A549 (cell line): ENCODE data around the gene SLCO3A1. TPM values are rescaled to one million over a fixed set of nuclear protein-coding genes. Genes with fewer than 3 reads are reported as not detected.

Source experiments
- ATAC-seq, 2 experiments: fragments of 200-7000 bp in 1 of 2; fragments of >200 bp in 1 of 2; cut with Nextera tagmentation in 1 of 2; cut with Tn5 transposase in 1 of 2; 3 replicates each; pipeline versions ENCODE4 v1.8.0 to v1.9.1; 2018 to 2020; ENCODE audit warnings: mild to moderate bottlenecking in 1 of 2, moderate library complexity in 1 of 2
- CTCF ChIA-PET: fragments of 300-600 bp; sonication (Branson Sonifier 250); formaldehyde crosslinking; extraction: SDS; loops from one replicate; lab custom pipeline; 2021; ENCODE audit warnings: antibody characterized with exemption, inconsistent platforms; lab: Yijun Ruan, JAX
- POLR2A ChIA-PET: fragments of 350-600 bp; formaldehyde crosslinking; extraction: SDS; loops from one replicate; lab custom pipeline; 2021; ENCODE audit warnings: antibody characterized with exemption, inconsistent platforms; lab: Yijun Ruan, JAX
- DNase-seq, 2 experiments: peaks; one replicate each; pipeline versions ENCODE4 v3.0.0 to v3.0.0-alpha.2; 2011 to 2016; ENCODE audit warnings: low read depth in 1 of 2, low spot score in 1 of 2
- FAIRE-seq: peaks from 2 replicates; lab custom pipeline; 2011; peaks lifted over from hg19 to GRCh38; lab: Jason Lieb, UNC
- H3K27ac ChIP-seq, 2 experiments: fragments of >200 bp; sonication (Bioruptor Twin); formaldehyde crosslinking; 3 replicates each; pipeline ENCODE4 v1.5.1; 2016 to 2017
- H3K4me1 ChIP-seq: fragments of >200 bp; sonication (Bioruptor Twin); formaldehyde crosslinking; 3 replicates; pipeline ENCODE4 v1.6.1; 2016
- H3K4me2 ChIP-seq: fragments of >200 bp; sonication (Bioruptor Twin); formaldehyde crosslinking; 3 replicates; pipeline ENCODE4 v1.6.1; 2016
- H3K4me3 ChIP-seq: fragments of >200 bp; sonication (Bioruptor Twin); formaldehyde crosslinking; 3 replicates; pipeline ENCODE4 v1.5.1; 2016
- H3K9me3 ChIP-seq: fragments of >200 bp; sonication (Bioruptor Twin); formaldehyde crosslinking; 3 replicates; pipeline ENCODE4 v1.6.1; 2016
- BCL3 ChIP-seq: fragments of >200 bp; sonication (Bioruptor Twin); formaldehyde crosslinking; IDR thresholded peaks from 3 replicates; pipeline ENCODE4 v1.6.1; 2016
- CBX8 ChIP-seq: fragments of 200-600 bp; sonication (generic); IDR thresholded peaks from 2 replicates; pipeline ENCODE4 v1.6.1; 2016
- CEBPB ChIP-seq, 2 experiments: fragments of >200 bp in 1 of 2; sonication (Bioruptor Twin) in 1 of 2; formaldehyde crosslinking in 1 of 2; IDR thresholded peaks; 2 replicates each; pipeline ENCODE4 v1.6.1; 2012 to 2016
- EP300 ChIP-seq, 2 experiments: fragments of >200 bp; sonication (Bioruptor Twin); formaldehyde crosslinking; IDR thresholded peaks; 2 replicates in 1 of 2; 3 replicates in 1 of 2; pipeline ENCODE4 v1.6.1; 2016 to 2017
- FOSB ChIP-seq: fragments of 250-450 bp; sonication (Bioruptor Pico); IDR thresholded peaks from 2 replicates; pipeline ENCODE4 v1.5.0; 2020; ENCODE audit warnings: mild to moderate bottlenecking, moderate library complexity
- HES2 ChIP-seq: fragments of >200 bp; sonication (Bioruptor Twin); formaldehyde crosslinking; IDR thresholded peaks from 2 replicates; pipeline ENCODE4 v1.6.1; 2016
- HMGXB4 ChIP-seq: fragments of 250-450 bp; sonication (Bioruptor Pico); IDR thresholded peaks from 2 replicates; pipeline ENCODE4 v1.5.0; 2021; ENCODE audit warnings: mild to moderate bottlenecking, moderate library complexity, borderline replicate concordance
- NR3C1 ChIP-seq: fragments of >200 bp; sonication (Bioruptor Twin); formaldehyde crosslinking; IDR thresholded peaks from 3 replicates; pipeline ENCODE4 v1.6.1; 2017
- POLR2AphosphoS2 ChIP-seq: conservative IDR thresholded peaks from 2 replicates; pipeline ENCODE4 v1.6.1; 2012; ENCODE audit warnings: low read length, improper control_type of control experiment, inconsistent platforms
- RAD21 ChIP-seq, 2 experiments: fragments of >200 bp in 1 of 2; sonication (Bioruptor Twin) in 1 of 2; formaldehyde crosslinking in 1 of 2; IDR thresholded peaks in 1 of 2; conservative IDR thresholded peaks in 1 of 2; 2 replicates in 1 of 2; 3 replicates in 1 of 2; pipeline ENCODE4 v1.6.1; 2012 to 2018; ENCODE audit warnings: inconsistent platforms in 1 of 2
- RNF2 ChIP-seq: fragments of 200-600 bp; sonication (generic); IDR thresholded peaks from 2 replicates; pipeline ENCODE4 v1.6.1; 2016; ENCODE audit warnings: low read depth, mild to moderate bottlenecking, antibody characterized with exemption, moderate library complexity, borderline replicate concordance
- TFCP2L1 ChIP-seq: fragments of 250-450 bp; sonication (Bioruptor Pico); IDR thresholded peaks from 2 replicates; pipeline ENCODE4 v1.5.0; 2021; ENCODE audit warnings: mild to moderate bottlenecking
- ZC3H11A ChIP-seq: fragments of 450-650 bp; IDR thresholded peaks from 2 replicates; pipeline ENCODE4 v1.6.1; 2014; ENCODE audit warnings: antibody characterized with exemption, mild to moderate bottlenecking
- ZFP36 ChIP-seq: fragments of 450-650 bp; IDR thresholded peaks from 2 replicates; pipeline ENCODE4 v1.6.1; 2014; ENCODE audit warnings: borderline replicate concordance; ENCODE audit not compliant: partially characterized antibody
- WGBS: methylation state at CpG from one replicate; pipeline ENCODE4 v1.1.6; 2017; ENCODE audit errors: missing lambda C conversion rate; 5-methylcytosine and 5-hydroxymethylcytosine counted together
- polyA plus RNA-seq, 4 experiments: library from polyadenylated mRNA; depleted of rRNA in 3 of 4; stranded (reverse); fragments of >200 nt; fragmentation: RNase III in 1 of 4; extraction: RNeasy Plus Mini Kit Qiagen cat#74134 plus additional on column Dnase treatment in 1 of 4; gene quantifications; 2 replicates in 3 of 4; 3 replicates in 1 of 4; pipeline ENCODE4 v1.2.3, GENCODE V29; 2011 to 2017

SLCO3A1 gene
- polyA plus RNA-seq, 2 of the 4 experiments (the other 2 are of a cell fraction), result 16.8 to 17.0 TPM

- ATAC-seq (no peak), FAIRE-seq (no peak), DNase-seq (no peak)
- peak overlapping the region in 1 of 2 experiments; percentile 77; a peak in 2 of 6 replicates for H3K27ac ChIP-seq
- WGBS, result 80% methylated on average over 6 of the region's 6 CpGs
- peaks cover 69% of the 10 kb centered on the region for H3K4me1 ChIP-seq
- H3K9me3 ChIP-seq, result no peaks in the 10 kb centered on the region
- TF ChIP-seq HES2, result no peak
- TF ChIP-seq TFCP2L1 (CRISPR knock-in tag), result no peak
- TF ChIP-seq BCL3, result no peak
- no peak for TF ChIP-seq ZC3H11A
- TF ChIP-seq POLR2AphosphoS2, result no peak
- TF ChIP-seq, all 56 proteins: peak for 0
- Histone ChIP-seq H3K4me3 (no peak overlapping the region), H3K4me2 (no peak overlapping the region)
- ChIA-PET POLR2A (no interaction called here), CTCF (interaction anchor here (0.9 to 2.0 kb wide), 8 partner anchors 9 to 642 kb away, joined by 3 to 7 read pairs (median 3); partner anchors contain the start of gene SLCO3A1)
These were observed 90.8 kb downstream of the SLCO3A1 start for GRCh38 chr15:91944331-91944730.

- DNase-seq (no peak), ATAC-seq (no peak), FAIRE-seq (no peak)
- no peak overlapping the region for H3K4me3 ChIP-seq
- peaks cover 65% of the 10 kb centered on the region for H3K4me1 ChIP-seq
- H3K27ac ChIP-seq, result no peak overlapping the region
- POLR2A ChIA-PET, result no interaction called here
- WGBS, result 88% methylated on average over 6 of the region's 6 CpGs
- no peaks in the 10 kb centered on the region for H3K9me3 ChIP-seq
- CTCF ChIA-PET, result interaction anchor here (0.6 to 2.9 kb wide), 8 partner anchors 14 to 643 kb away, joined by 3 to 8 read pairs (median 4); partner anchors contain the start of gene SLCO3A1
- TF ChIP-seq CBX8 (no peak), ZFP36 (no peak), POLR2AphosphoS2 (no peak)
- H3K4me2 ChIP-seq, result no peak overlapping the region
These were observed 91.9 kb downstream of the SLCO3A1 start for GRCh38 chr15:91945385-91945784.

- CTCF ChIA-PET, result interaction anchor here (1.3 to 2.9 kb wide), 4 partner anchors 36 to 131 kb away, joined by 3 to 8 read pairs (median 4); no protein-coding TSS in a partner anchor
These were observed 92.6 kb downstream of the SLCO3A1 start for GRCh38 chr15:91946075-91946474.

GRCh38 chr15:91946581-91947292 is 93.2 kb downstream of the SLCO3A1 start:
- H3K4me2 ChIP-seq, result no peak overlapping the region
- DNase-seq (no peak), FAIRE-seq (no peak), ATAC-seq (peak; percentile 22 to 32; a peak in 2 of 6 replicates)
- no peaks in the 10 kb centered on the region for H3K9me3 ChIP-seq
- TF ChIP-seq FOSB (CRISPR knock-in tag) (no peak), RAD21 (conservative IDR thresholded peaks at IDR 0.05 in 1 of 2, IDR thresholded peaks at IDR 0.05 in 1 of 2) (peak in 1 of 2 experiments; percentile 33; a peak in 1 of 5 replicates)
- peak overlapping the region in 1 of 2 experiments; percentile 70; a peak in 2 of 6 replicates for H3K27ac ChIP-seq
- ChIA-PET POLR2A (no interaction called here), CTCF (interaction anchor here (0.7 to 4.5 kb wide), 19 partner anchors 9 to 644 kb away, joined by 3 to 22 read pairs (median 4); partner anchors contain the start of gene SLCO3A1)
- WGBS, result 82% methylated on average over 16 of the region's 16 CpGs
- no peak overlapping the region for H3K4me3 ChIP-seq
- H3K4me1 ChIP-seq, result peaks cover 56% of the 10 kb centered on the region

More at GRCh38 chr15:91946075-91946474, 92.6 kb downstream of the SLCO3A1 start:
- no peak for ATAC-seq
- POLR2A ChIA-PET, result no interaction called here
- no peaks in the 10 kb centered on the region for H3K9me3 ChIP-seq
- H3K4me3 ChIP-seq, result no peak overlapping the region
- no peak for TF ChIP-seq RNF2
- TF ChIP-seq HMGXB4, result no peak
- TF ChIP-seq EP300 (IDR thresholded peaks at IDR 0.05), result no peak
- no peak for TF ChIP-seq TFCP2L1 (CRISPR knock-in tag)
- no peak for TF ChIP-seq CEBPB (IDR thresholded peaks at IDR 0.05)
- TF ChIP-seq NR3C1, result no peak
- 0 out of 6 replicates have a peak overlapping the region, but pooled peaks of 1 of the 2 experiments have one; percentile 17 for H3K27ac ChIP-seq
- no peak overlapping the region for H3K4me2 ChIP-seq
- H3K4me1 ChIP-seq, result peaks cover 62% of the 10 kb centered on the region
- DNase-seq, result no peak
- WGBS, result 78% methylated on average over 6 of the region's 6 CpGs
- no peak for FAIRE-seq
